ENCODE results near the gene BIK. TPM values are rescaled to one million over a fixed set of nuclear protein-coding genes. Genes with fewer than 3 reads are reported as not detected.

BIK gene
- total RNA-seq, 1 donor from 2014 or later = 0.97 TPM

DNA sequence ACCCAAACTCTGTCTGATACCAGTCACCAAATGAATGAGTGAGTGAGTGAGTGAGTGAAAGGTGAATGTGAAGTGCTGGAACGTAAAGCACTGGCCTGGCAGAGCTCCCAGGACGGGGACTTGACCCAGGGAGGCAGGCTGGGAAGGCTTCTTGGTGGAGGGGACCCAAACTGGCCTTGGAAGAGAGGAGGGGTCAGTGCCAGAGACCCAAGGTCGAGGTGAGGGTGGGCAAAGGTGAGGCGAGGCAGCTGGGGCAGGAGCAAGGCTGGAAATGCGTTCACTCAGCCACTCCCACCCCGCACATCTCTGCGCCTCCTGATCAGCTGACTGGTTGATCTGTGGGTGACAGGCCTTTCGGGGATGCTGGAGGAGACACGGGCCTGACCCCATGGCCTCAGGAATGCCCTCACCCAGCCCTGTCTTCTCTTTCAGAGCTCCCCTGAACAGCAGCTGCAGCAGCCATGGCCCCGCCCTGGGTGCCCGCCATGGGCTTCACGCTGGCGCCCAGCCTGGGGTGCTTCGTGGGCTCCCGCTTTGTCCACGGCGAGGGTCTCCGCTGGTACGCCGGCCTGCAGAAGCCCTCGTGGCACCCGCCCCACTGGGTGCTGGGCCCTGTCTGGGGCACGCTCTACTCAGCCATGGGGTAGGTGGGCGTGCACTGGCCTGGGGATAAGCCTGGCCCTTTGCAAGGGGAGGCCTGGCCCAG, 48.4 kb downstream of the BIK start:
- no peak for TF ChIP-seq CTCF (IDR thresholded peaks at IDR 0.05; ENCODE audit: unreplicated experiment)
- H3K4me3 Mint-ChIP-seq (ENCODE audit: unreplicated experiment) = no peak overlapping the region
- no peak for DNase-seq (ENCODE audit: low spot score)
- no peaks in the 10 kb centered on the region for H3K36me3 Mint-ChIP-seq (ENCODE audit: low read depth, unreplicated experiment)
- peaks cover 6% of the 10 kb centered on the region for H3K27me3 Mint-ChIP-seq (ENCODE audit: unreplicated experiment)
- no peak overlapping the region for H3K27ac Mint-ChIP-seq (ENCODE audit: unreplicated experiment)
- peaks cover 2% of the 10 kb centered on the region for H3K4me1 Mint-ChIP-seq (ENCODE audit: unreplicated experiment)
- H3K9me3 Mint-ChIP-seq (ENCODE audit: unreplicated experiment) = no peaks in the 10 kb centered on the region

GRCh38 chr22:43159484-43160178, 49.1 kb downstream of the BIK start:
- Mint-ChIP-seq H3K27ac (ENCODE audit: unreplicated experiment) (no peak overlapping the region), H3K9me3 (ENCODE audit: unreplicated experiment) (no peaks in the 10 kb centered on the region), H3K4me3 (ENCODE audit: unreplicated experiment) (no peak overlapping the region), H3K36me3 (ENCODE audit: low read depth, unreplicated experiment) (no peaks in the 10 kb centered on the region), H3K4me1 (ENCODE audit: unreplicated experiment) (peaks cover 9% of the 10 kb centered on the region), H3K27me3 (ENCODE audit: unreplicated experiment) (peaks cover 4% of the 10 kb centered on the region)
- peak; percentile 44 for DNase-seq (ENCODE audit: low spot score)
- TF ChIP-seq CTCF (IDR thresholded peaks at IDR 0.05; ENCODE audit: unreplicated experiment) = peak; percentile 48

DNA sequence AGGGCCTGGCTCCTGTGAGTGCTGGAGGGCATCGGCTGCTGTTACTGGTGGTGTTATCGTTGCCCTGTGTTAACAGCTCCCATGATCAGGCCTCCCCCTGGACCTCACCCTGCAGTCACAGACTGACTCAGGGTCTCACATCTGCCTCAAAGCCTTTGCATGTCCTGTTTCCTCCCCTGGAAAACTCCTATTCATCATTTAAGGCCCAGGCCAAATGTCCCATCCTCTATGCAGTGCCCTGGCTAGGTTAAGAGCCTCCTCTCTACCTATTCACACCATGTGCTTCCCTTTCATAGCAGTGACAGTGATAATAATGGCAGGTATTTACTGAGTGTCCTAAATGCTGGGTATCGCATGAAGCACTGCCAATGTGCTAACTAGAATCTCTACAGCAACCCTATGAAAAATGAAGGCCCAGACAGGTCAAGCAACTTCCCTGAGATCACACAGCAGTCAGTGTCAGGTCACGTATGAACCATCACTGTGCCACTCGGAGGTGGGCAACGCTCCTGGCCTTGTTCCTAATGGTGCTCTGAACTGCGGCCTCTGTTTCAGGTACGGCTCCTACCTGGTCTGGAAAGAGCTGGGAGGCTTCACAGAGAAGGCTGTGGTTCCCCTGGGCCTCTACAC, 50.1 kb downstream of the BIK start:
- H3K4me3 Mint-ChIP-seq (ENCODE audit: unreplicated experiment) = peak overlapping the region; percentile 13
- H3K9me3 Mint-ChIP-seq (ENCODE audit: unreplicated experiment) = no peaks in the 10 kb centered on the region
- peaks cover 4% of the 10 kb centered on the region for H3K27me3 Mint-ChIP-seq (ENCODE audit: unreplicated experiment)
- no peak for DNase-seq (ENCODE audit: low spot score)
- peaks cover 16% of the 10 kb centered on the region for H3K4me1 Mint-ChIP-seq (ENCODE audit: unreplicated experiment)
- TF ChIP-seq CTCF (IDR thresholded peaks at IDR 0.05; ENCODE audit: unreplicated experiment) = no peak
- H3K27ac Mint-ChIP-seq (ENCODE audit: unreplicated experiment) = no peak overlapping the region
- H3K36me3 Mint-ChIP-seq (ENCODE audit: low read depth, unreplicated experiment) = no peaks in the 10 kb centered on the region

DNA sequence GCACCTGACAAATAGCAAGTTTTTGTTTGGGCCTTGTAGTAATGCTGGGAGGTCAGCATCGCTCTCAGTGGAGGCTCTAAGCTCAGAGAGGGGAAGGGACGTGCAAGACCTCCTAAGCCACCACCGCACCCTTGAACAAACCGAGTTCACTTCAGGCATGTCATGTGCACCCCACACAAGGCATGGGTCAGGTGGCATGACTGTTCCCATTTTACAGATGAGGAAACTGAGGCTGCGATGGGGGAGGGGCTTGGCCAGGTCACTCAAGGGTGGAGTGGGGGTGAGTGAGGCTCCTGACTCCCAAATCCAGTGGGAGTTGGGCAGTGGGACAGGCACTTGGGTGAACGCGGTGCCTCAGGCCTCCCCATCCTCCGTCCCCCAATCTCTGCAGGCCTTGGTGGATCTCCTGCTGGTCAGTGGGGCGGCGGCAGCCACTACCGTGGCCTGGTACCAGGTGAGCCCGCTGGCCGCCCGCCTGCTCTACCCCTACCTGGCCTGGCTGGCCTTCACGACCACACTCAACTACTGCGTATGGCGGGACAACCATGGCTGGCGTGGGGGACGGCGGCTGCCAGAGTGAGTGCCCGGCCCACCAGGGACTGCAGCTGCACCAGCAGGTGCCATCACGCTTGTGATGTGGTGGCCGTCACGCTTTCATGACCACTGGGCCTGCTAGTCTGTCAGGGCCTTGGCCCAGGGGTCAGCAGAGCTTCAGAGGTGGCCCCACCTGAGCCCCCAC, 52.0 kb downstream of the BIK start:
- DNase-seq (ENCODE audit: low spot score) = no peak
- Mint-ChIP-seq H3K4me1 (ENCODE audit: unreplicated experiment) (peaks cover 16% of the 10 kb centered on the region), H3K9me3 (ENCODE audit: unreplicated experiment) (no peaks in the 10 kb centered on the region), H3K36me3 (ENCODE audit: low read depth, unreplicated experiment) (no peaks in the 10 kb centered on the region), H3K4me3 (ENCODE audit: unreplicated experiment) (no peak overlapping the region), H3K27ac (ENCODE audit: unreplicated experiment) (no peak overlapping the region), H3K27me3 (ENCODE audit: unreplicated experiment) (peaks cover 4% of the 10 kb centered on the region)
- no peak for TF ChIP-seq CTCF (IDR thresholded peaks at IDR 0.05; ENCODE audit: unreplicated experiment)
